SK-N-SH treated with all-trans-retinoic acid at 6 μM for 48 hours (cell line): ENCODE results near the gene RFX4.

Experiments
- ARNTL ChIP-seq: fragments of 450-650 bp; formaldehyde crosslinking; IDR thresholded peaks from 2 replicates; pipeline ENCODE4 v1.5.0; 2020; ENCODE audit warnings: low read depth, mild to moderate bottlenecking, moderate library complexity, borderline replicate concordance
- OSR1 ChIP-seq: fragments of 250-450 bp; sonication (Bioruptor Pico); IDR thresholded peaks from 2 replicates; pipeline ENCODE4 v1.8.0; 2022; ENCODE audit warnings: moderate library complexity, mild to moderate bottlenecking, inconsistent platforms
- ZC3H10 ChIP-seq: fragments of 250-450 bp; sonication (Bioruptor Pico); IDR thresholded peaks from 2 replicates; pipeline ENCODE4 v1.5.1; 2021; ENCODE audit warnings: mild to moderate bottlenecking, moderate library complexity

DNA sequence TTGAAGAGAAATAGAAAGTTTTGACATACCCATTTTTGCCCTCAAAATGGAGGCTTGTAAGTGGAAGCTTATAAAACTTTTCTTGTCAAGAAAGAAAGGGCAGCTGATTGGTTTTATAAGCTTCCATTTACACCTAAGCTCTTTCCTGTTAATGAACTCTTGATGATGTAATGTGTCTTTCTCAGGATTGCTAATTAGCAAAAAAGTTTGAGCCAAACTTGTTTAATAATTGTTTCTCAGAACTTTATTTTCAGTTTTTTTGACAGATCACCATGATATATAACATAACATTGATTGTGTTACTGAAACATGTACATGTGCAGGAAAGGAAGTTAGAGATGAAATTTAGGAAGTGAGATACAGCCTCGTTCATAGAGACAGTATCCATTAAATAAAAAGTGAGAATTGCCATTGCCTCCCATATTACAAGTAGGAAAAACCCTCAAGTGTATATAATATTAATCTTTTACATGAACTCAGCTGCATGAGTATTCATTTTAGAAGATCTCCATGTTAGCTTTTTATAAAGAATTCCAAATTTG, 218.4 kb downstream of the RFX4 start:
- TF ChIP-seq ZC3H10 (CRISPR knock-in tag), result no peak
- no peak for TF ChIP-seq ARNTL
- TF ChIP-seq OSR1, result no peak
